PC-3 (cell line): ENCODE measurements around the gene ARHGAP27. TPM values are rescaled to one million over a fixed set of nuclear protein-coding genes. Genes with fewer than 3 reads are reported as not detected.

Experiments used
- ATAC-seq: fragments of 200-7000 bp; cut with Tn5 transposase; 2 replicates; pipeline ENCODE4 v1.9.1; 2020; ENCODE audit warnings: mild to moderate bottlenecking, moderate library complexity
- BruUV-seq: library from RNA; stranded (reverse); fragments of 400-500 nt; replicated peaks from 2 replicates; lab custom pipeline; 2021; lab: Mats Ljungman, UMichigan
- CTCF ChIA-PET: fragments of 300-600 bp; sonication (Branson Sonifier 250); formaldehyde crosslinking; loops from one replicate; lab custom pipeline; 2022; ENCODE audit warnings: antibody characterized with exemption; lab: Charles Lee
- POLR2A ChIA-PET: fragments of 300-600 bp; sonication (Branson Sonifier 250); formaldehyde crosslinking; loops from one replicate; lab custom pipeline; 2022; ENCODE audit warnings: antibody characterized with exemption; ENCODE audit not compliant: unreplicated experiment; lab: Charles Lee
- DNase-seq: peaks from one replicate; pipeline ENCODE4 v3.0.0-alpha.2; 2015
- H2AFZ ChIP-seq: fragments of 300-600 bp; sonication (generic); 2 replicates; pipeline ENCODE4 v1.6.0; 2016; ENCODE audit warnings: antibody characterized with exemption, low read length
- H3F3A ChIP-seq: fragments of 300-600 bp; sonication (generic); one replicate; pipeline ENCODE4 v1.6.0; 2017; ENCODE audit warnings: antibody characterized with exemption, low read length, control low read depth, mild to moderate bottlenecking; ENCODE audit not compliant: unreplicated experiment
- H3K27ac ChIP-seq: fragments of 300-600 bp; sonication (generic); 2 replicates; pipeline ENCODE4 v1.5.1; 2016; ENCODE audit warnings: mild to moderate bottlenecking, low read length
- H3K27me3 ChIP-seq: fragments of 300-600 bp; sonication (generic); 2 replicates; pipeline ENCODE4 v1.6.1; 2016; ENCODE audit warnings: low read length, mixed read lengths
- H3K36me3 ChIP-seq: fragments of 300-600 bp; sonication (generic); 2 replicates; pipeline ENCODE4 v1.6.1; 2016; ENCODE audit warnings: low read depth, mixed run types, low read length, mixed read lengths
- H3K4me1 ChIP-seq: fragments of 300-600 bp; sonication (generic); 2 replicates; pipeline ENCODE4 v1.5.1; 2016; ENCODE audit warnings: low read length; ENCODE audit not compliant: insufficient read depth
- H3K4me2 ChIP-seq: fragments of 300-600 bp; sonication (generic); 2 replicates; pipeline ENCODE4 v1.6.0; 2016; ENCODE audit warnings: low read length
- H3K4me3 ChIP-seq: fragments of 300-600 bp; sonication (generic); 2 replicates; pipeline ENCODE4 v1.5.1; 2016; ENCODE audit warnings: mild to moderate bottlenecking, low read length, mixed read lengths
- H3K79me2 ChIP-seq: fragments of 300-600 bp; sonication (generic); 2 replicates; pipeline ENCODE4 v1.6.1; 2017; ENCODE audit warnings: low read length, mixed read lengths
- H3K9ac ChIP-seq: fragments of 300-600 bp; sonication (generic); 2 replicates; pipeline ENCODE4 v1.6.0; 2016; ENCODE audit warnings: mild to moderate bottlenecking, low read length
- H3K9me2 ChIP-seq: fragments of 300-600 bp; sonication (generic); replicated peaks from 2 replicates; pipeline ENCODE4 v1.6.1; 2016; ENCODE audit warnings: mixed run types, low read length, mixed read lengths
- H3K9me3 ChIP-seq: fragments of 300-600 bp; sonication (generic); 2 replicates; pipeline ENCODE4 v1.6.1; 2016; ENCODE audit warnings: low read length, mixed read lengths
- H4K20me1 ChIP-seq: fragments of 300-600 bp; sonication (generic); 2 replicates; pipeline ENCODE4 v1.6.1; 2016; ENCODE audit warnings: low read length, mixed read lengths
- CTCF ChIP-seq: fragments of 300-600 bp; sonication (generic); conservative IDR thresholded peaks from 2 replicates; pipeline ENCODE4 v1.5.1; 2017; ENCODE audit warnings: antibody characterized with exemption, low read depth, mild to moderate bottlenecking, low read length
- EZH2 ChIP-seq: fragments of 300-600 bp; sonication (generic); IDR thresholded peaks from one replicate; pipeline ENCODE4 v1.6.1; 2017; ENCODE audit warnings: antibody characterized with exemption, mild to moderate bottlenecking, low read length; ENCODE audit not compliant: unreplicated experiment
- EZH2phosphoT487 ChIP-seq: fragments of 300-600 bp; sonication (generic); IDR thresholded peaks from 2 replicates; pipeline ENCODE4 v1.6.1; 2018; ENCODE audit warnings: mild to moderate bottlenecking, antibody characterized with exemption, low read length, borderline replicate concordance
- intact Hi-C: fragments of 100-400 bp; cut with micrococcal nuclease; formaldehyde crosslinking; loops from 2 replicates; pipeline ENCODE4 v1.9.0; 2023
- total RNA-seq: library from RNA; depleted of rRNA; stranded (reverse); fragments of >200 nt; gene quantifications from 2 replicates; pipeline ENCODE4 v1.2.3, GENCODE V29; 2014

Gene ARHGAP27
- total RNA-seq, 1 experiment from 2014 or later: 119 TPM

DNA sequence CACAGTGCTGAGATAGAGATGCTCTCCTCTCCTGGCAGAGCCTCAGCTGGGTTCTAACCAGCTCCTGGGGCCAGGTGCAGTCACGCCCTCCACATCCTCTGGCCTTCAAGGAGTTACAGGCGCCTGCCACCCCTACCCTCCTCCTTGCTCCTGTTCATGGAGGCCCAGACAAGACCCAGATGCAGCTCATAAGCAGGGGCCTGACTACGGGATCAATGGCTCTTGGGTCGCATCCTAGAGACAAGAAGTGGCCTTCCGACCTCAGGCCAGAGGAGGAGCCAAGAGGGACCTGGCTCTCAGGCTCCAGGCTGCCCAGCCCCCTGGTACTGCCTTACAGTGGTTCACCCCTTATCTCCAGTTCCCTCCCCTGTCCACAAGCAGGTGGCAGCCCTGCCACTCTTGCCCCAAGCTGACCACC is 23.0 kb downstream of the ARHGAP27 start:
- Histone ChIP-seq H3K27me3 (no peaks in the 10 kb centered on the region), H3K27ac (no peak overlapping the region), H3K9me3 (no peaks in the 10 kb centered on the region), H3K4me1 (no peaks in the 10 kb centered on the region), H4K20me1 (peaks cover 35% of the 10 kb centered on the region), H3K79me2 (peaks cover 60% of the 10 kb centered on the region), H3K4me3 (no peak overlapping the region), H3K9ac (no peak overlapping the region), H3F3A (no peaks in the 10 kb centered on the region), H3K9me2 (no peaks in the 10 kb centered on the region), H3K4me2 (no peak overlapping the region), H3K36me3 (peaks cover 12% of the 10 kb centered on the region), H2AFZ (no peak overlapping the region)
- intact Hi-C loops: no loop called here
- no peak for DNase-seq
- ChIA-PET POLR2A (no interaction called here), CTCF (no interaction called here)
- TF ChIP-seq EZH2phosphoT487 (no peak), EZH2 (no peak)
- no TSS peak for BruUV-seq
- ATAC-seq: no peak

GRCh38 chr17:45408611-45409421 is 23.9 kb downstream of the ARHGAP27 start:
- CTCF ChIA-PET: no interaction called here
- intact Hi-C loops: no loop called here
- no peaks in the 10 kb centered on the region for H3K9me2 ChIP-seq

GRCh38 chr17:45406107-45406506 is 26.6 kb downstream of the ARHGAP27 start:
- Histone ChIP-seq H3K4me3 (no peak overlapping the region), H3F3A (no peaks in the 10 kb centered on the region), H3K9ac (no peak overlapping the region), H3K36me3 (peaks cover 38% of the 10 kb centered on the region), H3K9me2 (no peaks in the 10 kb centered on the region), H3K4me2 (no peak overlapping the region), H4K20me1 (peaks cover 29% of the 10 kb centered on the region), H3K9me3 (no peaks in the 10 kb centered on the region), H2AFZ (no peak overlapping the region), H3K4me1 (no peaks in the 10 kb centered on the region), H3K79me2 (peaks cover 31% of the 10 kb centered on the region), H3K27me3 (no peaks in the 10 kb centered on the region), H3K27ac (no peak overlapping the region)
- DNase-seq (no peak), ATAC-seq (no peak)
- BruUV-seq: no TSS peak
- ChIA-PET POLR2A (no interaction called here), CTCF (interaction anchor here (1.4 kb wide), 1 partner anchor 19 kb away, joined by 7 read pairs; no protein-coding TSS in a partner anchor)
- intact Hi-C loops: no loop called here
- TF ChIP-seq EZH2phosphoT487 (no peak), EZH2 (no peak), CTCF (no peak)

More at GRCh38 chr17:45408611-45409421, 23.9 kb downstream of the ARHGAP27 start:
- Histone ChIP-seq H3K27ac (no peak overlapping the region), H3K36me3 (peaks cover 20% of the 10 kb centered on the region), H3K9ac (no peak overlapping the region), H3K4me2 (no peak overlapping the region), H3K79me2 (peaks cover 53% of the 10 kb centered on the region), H2AFZ (no peak overlapping the region), H3K9me3 (no peaks in the 10 kb centered on the region), H3K4me1 (no peaks in the 10 kb centered on the region), H3K4me3 (no peak overlapping the region), H3F3A (no peaks in the 10 kb centered on the region), H4K20me1 (peaks cover 37% of the 10 kb centered on the region), H3K27me3 (no peaks in the 10 kb centered on the region)
- no peak for DNase-seq
- no peak; the same call in 1 of the 2 replicates for ATAC-seq
- POLR2A ChIA-PET: no interaction called here
- TF ChIP-seq EZH2phosphoT487 (no peak), EZH2 (no peak), CTCF (no peak)
- no TSS peak for BruUV-seq
